ENCODE measurements around the gene SPPL2C. TPM values are rescaled to one million over a fixed set of nuclear protein-coding genes. Genes with fewer than 3 reads are reported as not detected.

Gene SPPL2C
- total and polyA plus RNA-seq, 2 of the 8 experiments (the other 6 are each of a cell fraction or from before 2014, with no cell fraction given): not detected

GRCh38 chr17:45867171-45867570 is 22.5 kb downstream of the SPPL2C start (continued):
- no peak for TF ChIP-seq CHD7 (IDR thresholded peaks at IDR 0.05; ENCODE audit: insufficient replicate concordance, low read length)
- no peak for TF ChIP-seq TCF12 (IDR thresholded peaks at IDR 0.05; ENCODE audit: low read depth, low read length)
- no peak for TF ChIP-seq SAP30 (IDR thresholded peaks at IDR 0.05; ENCODE audit: insufficient read depth, insufficient replicate concordance, low read length)
- TF ChIP-seq YY1 (IDR thresholded peaks at IDR 0.05; ENCODE audit: low read depth, low read length): no peak
- no peak for TF ChIP-seq SIX5 (IDR thresholded peaks at IDR 0.05; ENCODE audit: low read depth, low read length)
- TF ChIP-seq NRF1 (IDR thresholded peaks at IDR 0.05; ENCODE audit: low read depth, low read length): no peak
- no peak for TF ChIP-seq HDAC2 (IDR thresholded peaks at IDR 0.05; ENCODE audit: borderline replicate concordance in 1 of 2, low read depth in 2 of 2, low read length in 2 of 2)
- no peak for TF ChIP-seq RBBP5 (IDR thresholded peaks at IDR 0.05; ENCODE audit: borderline replicate concordance, low read depth, low read length)
- TF ChIP-seq RXRA (IDR thresholded peaks at IDR 0.05; ENCODE audit: insufficient read depth, low read depth, low read length): no peak
- TF ChIP-seq JUN (IDR thresholded peaks at IDR 0.05; ENCODE audit: low read depth, low read length): no peak
- TF ChIP-seq GTF2F1 (IDR thresholded peaks at IDR 0.05; ENCODE audit: borderline replicate concordance, low read depth, low read length): no peak

Data from H1 (cell line).